ENCODE measurements around the gene CXorf58.

Gene CXorf58

GRCh38 chrX:23981711-23982110 is 73.9 kb downstream of the CXorf58 start:
- no peak for DNase-seq (ENCODE audit: low read depth)
- no peak for TF ChIP-seq CTCF (conservative IDR thresholded peaks at IDR 0.05; ENCODE audit: low read depth, low read length)
- no peak overlapping the region for H3K4me3 ChIP-seq (ENCODE audit: low read length)

- DNase-seq (ENCODE audit: low read depth) = no peak
- TF ChIP-seq CTCF (conservative IDR thresholded peaks at IDR 0.05; ENCODE audit: low read depth, low read length) = no peak
- no peak overlapping the region for H3K4me3 ChIP-seq (ENCODE audit: low read length)
Observed at GRCh38 chrX:23982891-23983290, 75.1 kb downstream of the CXorf58 start.

Data from retinal pigment epithelial cell (primary cell).